H9 (cell line): ENCODE results near the gene CDH13. TPM values are rescaled to one million over a fixed set of nuclear protein-coding genes. Genes with fewer than 3 reads are reported as not detected.
A peak's percentile ranks its signal among the peaks of the same experiment; 100 is the strongest.

Experiments used
- DNase-seq: peaks from one replicate; pipeline ENCODE4 v3.0.0-alpha.2; 2017
- H2AFZ ChIP-seq: one replicate; pipeline ENCODE4 v1.6.1; 2013; ENCODE audit warnings: mild to moderate bottlenecking, low read length, control low read depth, moderate library complexity
- H2AK5ac ChIP-seq: 2 replicates; pipeline ENCODE4 v1.6.1; 2013; ENCODE audit warnings: low read length, control low read depth, mixed read lengths; ENCODE audit not compliant: insufficient read length
- H2BK120ac ChIP-seq: one replicate; pipeline ENCODE4 v1.6.1; 2013; ENCODE audit warnings: low read depth, mild to moderate bottlenecking, low read length, control low read depth, inconsistent platforms; ENCODE audit not compliant: poor library complexity, severe bottlenecking
- H2BK12ac ChIP-seq: 2 replicates; pipeline ENCODE4 v1.6.1; 2013; ENCODE audit warnings: low read length, control low read depth, mixed read lengths, low read depth; ENCODE audit not compliant: insufficient read length
- H2BK15ac ChIP-seq: 2 replicates; pipeline ENCODE4 v1.6.1; 2013; ENCODE audit warnings: low read depth, low read length, control low read depth
- H2BK20ac ChIP-seq: one replicate; pipeline ENCODE4 v1.6.1; 2013; ENCODE audit warnings: low read depth, mild to moderate bottlenecking, low read length, control low read depth, inconsistent platforms; ENCODE audit not compliant: poor library complexity, severe bottlenecking
- H2BK5ac ChIP-seq: 2 replicates; pipeline ENCODE4 v1.6.1; 2013; ENCODE audit warnings: low read length, control low read depth, mixed read lengths; ENCODE audit not compliant: insufficient read length
- H3K14ac ChIP-seq: 2 replicates; pipeline ENCODE4 v1.6.1; 2013; ENCODE audit warnings: low read length, control low read depth; ENCODE audit not compliant: insufficient read depth
- H3K18ac ChIP-seq: 2 replicates; pipeline ENCODE4 v1.6.1; 2013; ENCODE audit warnings: low read depth, mild to moderate bottlenecking, mixed read lengths, low read length, control low read depth; ENCODE audit not compliant: insufficient read length
- H3K23ac ChIP-seq: 2 replicates; pipeline ENCODE4 v1.6.1; 2013; ENCODE audit warnings: low read length, control low read depth, mixed read lengths, low read depth; ENCODE audit not compliant: insufficient read length
- H3K23me2 ChIP-seq: 2 replicates; pipeline ENCODE4 v1.6.1; 2013; ENCODE audit warnings: low read depth, mild to moderate bottlenecking, mixed read lengths, low read length, control low read depth; ENCODE audit not compliant: insufficient read length, poor library complexity, severe bottlenecking
- H3K27ac ChIP-seq: 2 replicates; pipeline ENCODE4 v1.5.1; 2013; ENCODE audit warnings: low read length, control low read depth, mixed read lengths, low read depth; ENCODE audit not compliant: insufficient read length
- H3K27me3 ChIP-seq: 2 replicates; pipeline ENCODE4 v1.6.1; 2013; ENCODE audit warnings: low read length, control low read depth, inconsistent platforms; ENCODE audit not compliant: insufficient read depth
- H3K4ac ChIP-seq: 2 replicates; pipeline ENCODE4 v1.6.1; 2013; ENCODE audit warnings: low read depth, mild to moderate bottlenecking, control low read depth, inconsistent platforms, low read length, moderate library complexity
- H3K4me1 ChIP-seq: 2 replicates; pipeline ENCODE4 v1.6.1; 2013; ENCODE audit warnings: low read length, control low read depth, inconsistent platforms; ENCODE audit not compliant: insufficient read depth
- H3K4me2 ChIP-seq: 2 replicates; pipeline ENCODE4 v1.6.1; 2013; ENCODE audit warnings: low read length, control low read depth, mixed read lengths; ENCODE audit not compliant: insufficient read length, insufficient read depth
- H3K56ac ChIP-seq: 2 replicates; pipeline ENCODE4 v1.6.1; 2013; ENCODE audit warnings: low read depth, mild to moderate bottlenecking, mixed read lengths, low read length, control low read depth; ENCODE audit not compliant: insufficient read length
- H3K79me1 ChIP-seq: 2 replicates; pipeline ENCODE4 v1.6.1; 2013; ENCODE audit warnings: low read depth, mild to moderate bottlenecking, moderate library complexity, low read length, control low read depth, inconsistent platforms; ENCODE audit not compliant: insufficient read depth, poor library complexity, severe bottlenecking
- H3K79me2 ChIP-seq: 2 replicates; pipeline ENCODE4 v1.6.1; 2013; ENCODE audit warnings: low read length, control low read depth, inconsistent platforms; ENCODE audit not compliant: insufficient read depth
- H3K9ac ChIP-seq: 2 replicates; pipeline ENCODE4 v1.6.1; 2013; ENCODE audit warnings: low read length, control low read depth, mixed read lengths; ENCODE audit not compliant: insufficient read length; ENCODE audit errors: extremely low read depth
- H3K9me3 ChIP-seq: one replicate; pipeline ENCODE4 v1.6.1; 2013; ENCODE audit warnings: low read depth, low read length, inconsistent platforms; ENCODE audit not compliant: control insufficient read depth
- H3T11ph ChIP-seq: one replicate; pipeline ENCODE4 v1.6.1; 2013; ENCODE audit warnings: mild to moderate bottlenecking, low read length, control low read depth, inconsistent platforms
- H4K20me1 ChIP-seq: one replicate; pipeline ENCODE4 v1.6.1; 2013; ENCODE audit not compliant: control insufficient read depth, insufficient read length, insufficient read depth
- H4K5ac ChIP-seq: 2 replicates; pipeline ENCODE4 v1.6.1; 2013; ENCODE audit warnings: low read depth, mild to moderate bottlenecking, mixed read lengths, low read length, control low read depth; ENCODE audit not compliant: insufficient read length
- H4K8ac ChIP-seq: replicated peaks from 2 replicates; pipeline ENCODE4 v1.6.1; 2013; ENCODE audit warnings: low read length, control low read depth, mixed read lengths, low read depth; ENCODE audit not compliant: insufficient read length
- H4K91ac ChIP-seq: 2 replicates; pipeline ENCODE4 v1.6.1; 2013; ENCODE audit warnings: low read depth, mild to moderate bottlenecking, moderate library complexity, mixed read lengths, low read length, control low read depth; ENCODE audit not compliant: insufficient read length
- H3K27ac Mint-ChIP-seq, 3 experiments: 2 replicates in 2 of 3; 3 replicates in 1 of 3; pipeline ENCODE4 v1.8.0; 2020 to 2021; ENCODE audit warnings: mixed read lengths in 3 of 3, mild to moderate bottlenecking in 1 of 3, moderate library complexity in 1 of 3
- H3K27me3 Mint-ChIP-seq: 2 replicates; pipeline ENCODE4 v1.8.0; 2021; ENCODE audit warnings: low read depth, mild to moderate bottlenecking, moderate library complexity, mixed read lengths
- H3K36me3 Mint-ChIP-seq, 3 experiments: 2 replicates in 2 of 3; 3 replicates in 1 of 3; pipeline ENCODE4 v1.8.0; 2020 to 2021; ENCODE audit warnings: low read depth in 3 of 3, mixed read lengths in 3 of 3; ENCODE audit not compliant: insufficient read depth in 1 of 3
- H3K4me1 Mint-ChIP-seq, 2 experiments: 2 replicates each; pipeline ENCODE4 v1.8.0; 2020; ENCODE audit warnings: mixed read lengths in 2 of 2
- H3K4me3 Mint-ChIP-seq, 2 experiments: 2 replicates in 1 of 2; 3 replicates in 1 of 2; pipeline ENCODE4 v1.8.0; 2020 to 2021; ENCODE audit warnings: mild to moderate bottlenecking in 2 of 2, mixed read lengths in 2 of 2, moderate library complexity in 1 of 2
- H3K9me3 Mint-ChIP-seq, 2 experiments: 2 replicates in 1 of 2; 3 replicates in 1 of 2; pipeline ENCODE4 v1.8.0; 2020; ENCODE audit warnings: mild to moderate bottlenecking in 2 of 2, mixed read lengths in 2 of 2, moderate library complexity in 1 of 2
- WGBS: extraction: QIAGEN DNeasy Blood & Tissue Kit; methylation state at CpG from one replicate; pipeline ENCODE4 v1.1.7; 2013; ENCODE audit warnings: missing lambda C conversion rate, low lambda C conversion rate, mixed read lengths; ENCODE audit not compliant: insufficient read length; ENCODE audit errors: extremely low coverage; 5-methylcytosine and 5-hydroxymethylcytosine counted together
- total RNA-seq: library from RNA; stranded (reverse); gene quantifications from 2 replicates; pipeline ENCODE4 v1.2.1, GENCODE V29; 2021
- TF ChIP-seq, protein P1 (sequence below): fragments of 200-600 bp; sonication (generic); conservative IDR thresholded peaks from 3 replicates; pipeline ENCODE4 v1.8.0; 2021; ENCODE audit warnings: antibody characterized with exemption, mild to moderate bottlenecking

The CDH13 gene
- total RNA-seq, 1 experiment from 2014 or later, result 1.5 TPM

DNA sequence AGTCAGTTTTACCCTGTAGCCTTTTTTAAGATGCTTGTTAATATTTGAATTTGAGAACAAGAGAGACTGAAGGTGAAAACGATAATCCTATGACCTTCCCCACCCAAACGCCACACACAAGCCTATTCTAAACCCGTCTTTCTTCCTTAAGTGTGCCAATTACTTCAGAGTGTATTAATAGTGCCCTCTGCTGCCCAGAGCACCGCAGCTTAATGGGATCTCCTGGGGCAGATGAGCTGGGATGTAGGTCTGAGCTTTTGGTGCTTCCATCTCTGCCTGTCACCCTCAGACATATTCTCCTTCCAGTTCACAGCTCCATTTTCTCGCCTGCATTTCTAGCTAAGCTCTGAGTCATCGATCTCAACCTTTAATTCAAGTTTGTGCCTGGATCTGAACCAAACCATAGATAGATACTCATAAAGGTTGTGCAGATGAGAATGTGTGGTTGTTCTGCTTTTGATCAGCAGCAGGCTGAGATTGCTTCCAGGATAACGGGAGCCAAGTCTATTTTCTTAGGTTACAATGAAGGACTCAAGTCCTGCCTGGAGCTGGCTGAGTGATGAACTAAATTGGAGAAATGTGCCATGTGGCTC is 46.4 kb upstream of the CDH13 start:
- no peaks in the 10 kb centered on the region for H3K4me1 ChIP-seq
- no peak overlapping the region for H3K14ac ChIP-seq
- no peak for DNase-seq
- no peaks in the 10 kb centered on the region for H4K20me1 ChIP-seq
- no peak overlapping the region for H3K18ac ChIP-seq
- no peak overlapping the region for H3K27ac Mint-ChIP-seq
- H3K27me3 Mint-ChIP-seq, result peaks cover 4% of the 10 kb centered on the region; the same call in 1 of the 2 replicates
- H3K79me2 ChIP-seq, result no peaks in the 10 kb centered on the region
- no peaks in the 10 kb centered on the region for H3K79me1 ChIP-seq
- H3K9me3 ChIP-seq, result no peaks in the 10 kb centered on the region
- H3K9ac ChIP-seq, result no peak overlapping the region
- H2BK20ac ChIP-seq, result no peak overlapping the region
- H3K9me3 Mint-ChIP-seq, result no peaks in the 10 kb centered on the region
- no peaks in the 10 kb centered on the region for H3K4me1 Mint-ChIP-seq
- no peak overlapping the region for H2BK15ac ChIP-seq
- no peaks in the 10 kb centered on the region for H3K36me3 Mint-ChIP-seq
- H2AK5ac ChIP-seq, result no peak overlapping the region
- no peak overlapping the region for H3T11ph ChIP-seq
- no peak overlapping the region for H4K5ac ChIP-seq
- no peak overlapping the region for H2BK120ac ChIP-seq
- H3K4me2 ChIP-seq, result no peak overlapping the region
- no peak overlapping the region for H3K23ac ChIP-seq
- no peak overlapping the region for H2BK5ac ChIP-seq
- no peak overlapping the region for H3K27ac ChIP-seq
- no peaks in the 10 kb centered on the region for H3K23me2 ChIP-seq
- H3K4ac ChIP-seq, result no peak overlapping the region
- H3K56ac ChIP-seq, result no peak overlapping the region
- H3K4me3 Mint-ChIP-seq, result no peak overlapping the region
- no peaks in the 10 kb centered on the region for H3K27me3 ChIP-seq
- H2BK12ac ChIP-seq, result no peak overlapping the region
- H2AFZ ChIP-seq, result no peak overlapping the region
- H4K91ac ChIP-seq, result no peak overlapping the region
- no peak overlapping the region for H4K8ac ChIP-seq
- TF ChIP-seq, protein P1, sequence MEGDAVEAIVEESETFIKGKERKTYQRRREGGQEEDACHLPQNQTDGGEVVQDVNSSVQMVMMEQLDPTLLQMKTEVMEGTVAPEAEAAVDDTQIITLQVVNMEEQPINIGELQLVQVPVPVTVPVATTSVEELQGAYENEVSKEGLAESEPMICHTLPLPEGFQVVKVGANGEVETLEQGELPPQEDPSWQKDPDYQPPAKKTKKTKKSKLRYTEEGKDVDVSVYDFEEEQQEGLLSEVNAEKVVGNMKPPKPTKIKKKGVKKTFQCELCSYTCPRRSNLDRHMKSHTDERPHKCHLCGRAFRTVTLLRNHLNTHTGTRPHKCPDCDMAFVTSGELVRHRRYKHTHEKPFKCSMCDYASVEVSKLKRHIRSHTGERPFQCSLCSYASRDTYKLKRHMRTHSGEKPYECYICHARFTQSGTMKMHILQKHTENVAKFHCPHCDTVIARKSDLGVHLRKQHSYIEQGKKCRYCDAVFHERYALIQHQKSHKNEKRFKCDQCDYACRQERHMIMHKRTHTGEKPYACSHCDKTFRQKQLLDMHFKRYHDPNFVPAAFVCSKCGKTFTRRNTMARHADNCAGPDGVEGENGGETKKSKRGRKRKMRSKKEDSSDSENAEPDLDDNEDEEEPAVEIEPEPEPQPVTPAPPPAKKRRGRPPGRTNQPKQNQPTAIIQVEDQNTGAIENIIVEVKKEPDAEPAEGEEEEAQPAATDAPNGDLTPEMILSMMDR, result peak; percentile 64
- WGBS, result no CpG with 5 or more reads among the region's 7 CpGs
